Measurements from ENCODE around the gene CCDC88C.

- TF ChIP-seq POLR2A (IDR thresholded peaks at IDR 0.05) (no peak), CTCF (IDR thresholded peaks at IDR 0.05) (no peak)
Observed at GRCh38 chr14:91363776-91364523, 53.7 kb downstream of the CCDC88C start.
